Thoracic aorta (tissue), 2 donors: ENCODE measurements around the gene KLHL3. TPM values are rescaled to one million over a fixed set of nuclear protein-coding genes. Genes with fewer than 3 reads are reported as not detected.

Source experiments
- ATAC-seq: fragments of 150-250 bp; one replicate; pipeline ENCODE4 v1.8.0; 2017; ENCODE audit warnings: low read depth; ENCODE audit not compliant: insufficient number of reproducible peaks, low FRiP score
- DNase-seq: peaks from one replicate; pipeline ENCODE4 v3.0.0-alpha.2; 2020; ENCODE audit warnings: low spot score
- H3K27ac ChIP-seq, 2 donors: fragments of 200-600 bp; sonication (generic); 1 replicate in 1 of 2; 2 replicates in 1 of 2; pipeline ENCODE4 v1.5.1; 2016; ENCODE audit warnings: mild to moderate bottlenecking in 2 of 2, moderate library complexity in 2 of 2
- H3K27me3 ChIP-seq: fragments of 200-600 bp; sonication (generic); replicated peaks from 2 replicates; pipeline ENCODE4 v1.6.0; 2016; ENCODE audit warnings: mild to moderate bottlenecking; ENCODE audit not compliant: insufficient read depth
- H3K36me3 ChIP-seq: fragments of 200-600 bp; sonication (generic); one replicate; pipeline ENCODE4 v1.5.1; 2016
- H3K4me1 ChIP-seq, 2 donors: fragments of 200-600 bp; sonication (generic); 1 replicate in 1 of 2; 2 replicates in 1 of 2; pipeline versions ENCODE4 v1.5.1 to v1.6.0; 2016; ENCODE audit warnings: low read depth in 2 of 2, mild to moderate bottlenecking in 1 of 2; ENCODE audit not compliant: control insufficient read depth in 1 of 2
- H3K4me3 ChIP-seq: fragments of 200-600 bp; sonication (generic); 2 replicates; pipeline ENCODE4 v1.5.1; 2016; ENCODE audit warnings: mild to moderate bottlenecking
- H3K9me3 ChIP-seq: fragments of 200-600 bp; sonication (generic); 2 replicates; pipeline ENCODE4 v1.5.1; 2016
- CTCF ChIP-seq: fragments of 200-600 bp; sonication (generic); IDR thresholded peaks from one replicate; pipeline ENCODE4 v1.5.1; 2019; ENCODE audit warnings: antibody characterized with exemption
- total RNA-seq, 2 donors: library from RNA; depleted of rRNA; stranded (reverse); fragments of >200 nt; gene quantifications; one replicate each; pipeline versions ENCODE4 v1.1.0 to v1.2.3, GENCODE V29; 2016

The KLHL3 gene
- total RNA-seq, 2 donors from 2014 or later: 9.1 to 12.8 TPM

GRCh38 chr5:137603891-137604290, 132.0 kb downstream of the KLHL3 start:
- DNase-seq (no peak), ATAC-seq (no peak)
- no peak for TF ChIP-seq CTCF
- Histone ChIP-seq H3K27me3 (no peaks in the 10 kb centered on the region), H3K4me1 (no peaks in the 10 kb centered on the region), H3K9me3 (no peaks in the 10 kb centered on the region), H3K27ac (no peak overlapping the region), H3K4me3 (no peak overlapping the region), H3K36me3 (no peaks in the 10 kb centered on the region)

- no peak for ATAC-seq
- H3K27me3 ChIP-seq: no peaks in the 10 kb centered on the region
- no peak for TF ChIP-seq CTCF
- no peaks in the 10 kb centered on the region for H3K9me3 ChIP-seq
- H3K36me3 ChIP-seq: no peaks in the 10 kb centered on the region
- H3K4me3 ChIP-seq: no peak overlapping the region
- no peaks in the 10 kb centered on the region for H3K4me1 ChIP-seq
- DNase-seq: no peak
- no peak overlapping the region for H3K27ac ChIP-seq
Observed at GRCh38 chr5:137603356-137603755, 132.5 kb downstream of the KLHL3 start.

- Histone ChIP-seq H3K27me3 (no peaks in the 10 kb centered on the region), H3K4me1 (no peaks in the 10 kb centered on the region), H3K27ac (no peak overlapping the region), H3K9me3 (no peaks in the 10 kb centered on the region), H3K36me3 (no peaks in the 10 kb centered on the region), H3K4me3 (no peak overlapping the region)
- TF ChIP-seq CTCF: no peak
- DNase-seq (no peak), ATAC-seq (no peak)
Observed at GRCh38 chr5:137602721-137603273, 133.1 kb downstream of the KLHL3 start.

GRCh38 chr5:137600721-137601360, 135.0 kb downstream of the KLHL3 start:
- ATAC-seq (no peak), DNase-seq (no peak)
- TF ChIP-seq CTCF: no peak
- Histone ChIP-seq H3K4me1 (no peaks in the 10 kb centered on the region), H3K36me3 (no peaks in the 10 kb centered on the region), H3K27ac (no peak overlapping the region), H3K9me3 (no peaks in the 10 kb centered on the region), H3K27me3 (no peaks in the 10 kb centered on the region), H3K4me3 (no peak overlapping the region)

GRCh38 chr5:137599457-137599856, 136.4 kb downstream of the KLHL3 start:
- H3K9me3 ChIP-seq: no peaks in the 10 kb centered on the region
- ATAC-seq (no peak), DNase-seq (no peak)
- H3K36me3 ChIP-seq: no peaks in the 10 kb centered on the region
- H3K27ac ChIP-seq: no peak overlapping the region
- H3K4me1 ChIP-seq: no peaks in the 10 kb centered on the region
- no peaks in the 10 kb centered on the region for H3K27me3 ChIP-seq
- no peak for TF ChIP-seq CTCF
- no peak overlapping the region for H3K4me3 ChIP-seq
